HG02678 (cell line): ENCODE data around the gene SLC35G2.
"Not testable (repeated sequence)": the region's sequence is repeated elsewhere in the genome, so short reads cannot be mapped to it uniquely, and the experiment has no call there.

ENCODE experiments used
- ATAC-seq: cut with Tn5 transposase; IDR thresholded peaks from one replicate; pipeline ENCODE4 v1.9.1; 2021; ENCODE audit warnings: mild to moderate bottlenecking, moderate library complexity; ENCODE audit not compliant: unreplicated experiment

The SLC35G2 gene

GRCh38 chr3:136885357-136886213 lies 66.7 kb downstream of the SLC35G2 start:
- ATAC-seq, result peak; percentile 62

- ATAC-seq, result no peak
These were observed 71.0 kb downstream of the SLC35G2 start for GRCh38 chr3:136889947-136890346.

- ATAC-seq, result no peak
These were observed 73.3 kb downstream of the SLC35G2 start for GRCh38 chr3:136891934-136892855.

DNA sequence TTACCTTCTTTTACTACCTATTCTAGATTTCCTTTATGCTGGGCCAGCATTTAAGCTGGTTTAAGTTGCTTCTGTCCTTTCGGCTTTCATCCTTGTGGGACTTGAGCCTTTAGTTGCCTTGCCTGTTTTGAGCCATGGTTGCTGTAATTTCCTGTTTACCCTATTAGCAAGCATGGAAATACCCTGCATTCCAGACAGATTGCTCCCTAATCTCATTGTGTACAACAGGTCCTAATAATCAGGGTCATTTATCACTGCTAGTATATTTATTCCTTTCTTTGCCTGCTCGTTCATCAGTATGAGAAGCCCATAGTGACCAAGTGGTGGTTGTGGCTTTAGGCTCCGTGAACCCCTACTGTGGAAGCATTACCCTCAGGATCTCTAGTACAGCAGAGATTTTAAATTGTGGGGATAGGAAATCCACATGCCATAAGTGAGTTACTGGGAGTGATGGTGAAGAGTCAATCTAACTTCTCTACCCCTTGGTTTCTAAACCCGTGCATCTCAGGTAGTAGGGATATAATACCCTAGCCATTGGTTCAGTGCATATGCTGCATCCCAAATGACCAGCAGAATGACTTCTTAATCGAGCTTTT lies 75.0 kb downstream of the SLC35G2 start:
- no peak for ATAC-seq

DNA sequence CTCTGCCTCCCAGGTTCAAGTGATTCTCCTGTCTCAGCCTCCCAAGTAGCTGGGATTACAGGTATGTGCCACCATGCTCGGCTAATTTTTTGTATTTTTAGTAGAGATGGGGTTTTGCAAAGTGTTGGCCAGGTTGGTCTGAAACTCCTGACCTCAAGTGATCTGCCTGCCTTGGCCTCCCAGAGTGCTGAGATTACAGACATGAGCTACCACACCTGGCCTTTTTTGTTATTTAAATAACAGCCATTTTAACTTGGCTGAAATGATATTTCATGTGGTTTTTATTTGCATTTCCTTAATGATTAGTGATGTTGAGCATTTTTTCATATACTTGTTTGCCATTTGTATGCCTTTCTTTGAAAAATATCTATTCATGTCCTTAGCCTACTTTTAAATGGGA lies 78.2 kb downstream of the SLC35G2 start:
- ATAC-seq, result not testable (repeated sequence)

DNA sequence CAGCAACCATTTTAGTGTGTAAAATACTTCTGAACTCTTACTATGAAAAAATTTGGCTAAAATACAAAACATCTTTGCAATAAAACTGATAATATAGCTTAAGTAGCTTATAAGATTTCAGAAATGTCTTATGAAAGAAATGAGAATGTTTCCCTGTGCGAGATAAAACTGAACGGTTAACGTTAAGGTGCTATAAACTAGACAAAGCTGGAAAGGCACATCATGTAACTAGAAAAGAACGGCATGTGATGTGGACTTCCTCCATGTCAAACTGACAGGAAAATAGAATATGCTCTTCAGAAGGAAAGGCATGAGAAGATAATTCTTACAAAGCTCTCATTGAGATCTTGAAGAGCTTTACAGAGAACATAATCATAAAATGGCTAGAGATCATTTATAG lies 79.6 kb downstream of the SLC35G2 start:
- ATAC-seq, result no peak

- ATAC-seq, result no peak
These were observed 80.0 kb downstream of the SLC35G2 start for GRCh38 chr3:136898954-136899353.

DNA sequence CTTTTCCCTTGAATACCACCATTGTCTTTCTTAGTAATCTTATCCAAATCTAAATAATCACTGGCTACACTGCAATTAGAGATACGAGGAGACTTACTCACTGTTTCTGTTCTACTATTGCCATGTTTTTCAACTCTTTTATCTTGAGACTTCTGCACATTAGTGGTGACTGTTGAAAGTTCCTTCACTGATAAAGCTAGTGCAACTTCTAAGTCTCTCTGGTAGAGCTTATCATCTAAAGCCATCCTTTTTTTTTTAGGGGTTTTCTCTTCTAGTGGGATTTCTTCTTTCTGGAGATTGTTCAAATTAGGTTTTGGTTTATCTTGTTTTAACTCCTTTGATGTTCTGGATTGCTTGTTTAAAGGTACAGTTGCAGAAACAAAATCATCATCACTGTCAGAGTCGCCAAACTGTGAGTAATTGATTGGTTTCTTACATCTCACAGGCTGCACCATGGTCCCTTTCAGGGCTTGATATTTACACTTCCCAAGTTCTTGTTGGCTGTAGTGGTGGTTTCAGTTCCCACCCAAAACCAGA lies 80.8 kb downstream of the SLC35G2 start:
- no peak for ATAC-seq

DNA sequence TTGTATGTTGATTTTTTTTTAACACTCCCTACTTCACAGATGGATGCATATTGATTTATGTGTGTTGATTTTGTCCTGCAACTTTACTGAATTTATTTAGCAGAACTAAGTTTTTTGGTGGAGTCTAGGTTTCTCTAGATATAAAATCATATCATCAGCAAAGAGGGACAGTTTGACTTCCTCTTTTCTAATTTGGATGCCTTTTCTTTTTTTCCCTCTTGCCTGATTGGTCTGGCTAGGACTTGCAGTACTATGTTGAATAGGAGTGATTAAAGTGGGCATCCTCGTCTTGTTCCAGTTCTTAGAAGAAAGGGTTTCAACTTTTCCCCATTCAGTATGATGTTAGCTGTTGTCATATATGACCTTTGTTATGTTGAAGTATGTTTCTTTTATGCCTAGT lies 81.8 kb downstream of the SLC35G2 start:
- not testable (repeated sequence) for ATAC-seq

DNA sequence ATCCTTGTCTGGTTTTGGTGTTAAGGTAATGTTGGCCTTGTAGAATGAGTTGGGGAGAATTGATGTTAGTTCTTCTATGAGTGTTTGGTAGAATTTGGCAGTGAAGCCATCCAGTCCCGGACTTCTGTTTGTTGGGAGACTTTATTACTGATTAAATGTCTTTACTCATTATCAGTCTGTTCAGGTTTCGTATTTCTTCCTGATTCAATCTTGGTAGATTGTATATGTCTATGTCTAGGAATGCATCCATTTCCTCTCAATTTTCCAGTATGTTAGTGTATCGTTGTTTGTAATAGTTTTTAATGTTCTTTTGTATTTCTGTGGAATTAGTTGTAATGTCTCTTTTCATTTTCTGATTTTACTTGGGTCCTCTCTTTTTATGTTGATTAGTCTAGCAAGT lies 82.5 kb downstream of the SLC35G2 start:
- no peak for ATAC-seq

- not testable (repeated sequence) for ATAC-seq
These were observed 83.6 kb downstream of the SLC35G2 start for GRCh38 chr3:136902530-136902929.

- no peak for ATAC-seq
These were observed 85.0 kb downstream of the SLC35G2 start for GRCh38 chr3:136903899-136904298.

- no peak for ATAC-seq
These were observed 85.8 kb downstream of the SLC35G2 start for GRCh38 chr3:136904746-136905145.
